CD4-positive, alpha-beta T cell treated with Interleukin-6 for 4 hours (primary cell): ENCODE results near the gene SPC24.
"Not testable (repeated sequence)": the region's sequence is repeated elsewhere in the genome, so short reads cannot be mapped to it uniquely, and the experiment has no call there.

Experiments
- DNase-seq: peaks from one replicate; pipeline ENCODE4 v3.0.0-alpha.2; 2020; ENCODE audit warnings: mixed read lengths

Gene SPC24

GRCh38 chr19:11121963-11122362, 33.6 kb downstream of the SPC24 start:
- not testable (repeated sequence) for DNase-seq

- no peak for DNase-seq
These were observed 39.1 kb downstream of the SPC24 start for GRCh38 chr19:11116507-11116906.

GRCh38 chr19:11115895-11116446, 39.6 kb downstream of the SPC24 start:
- DNase-seq, result no peak

- DNase-seq, result no peak
These were observed 40.5 kb downstream of the SPC24 start for GRCh38 chr19:11115042-11115441.

- DNase-seq, result no peak
These were observed 42.4 kb downstream of the SPC24 start for GRCh38 chr19:11113140-11113708.

- no peak for DNase-seq
These were observed 43.8 kb downstream of the SPC24 start for GRCh38 chr19:11111771-11112144.

GRCh38 chr19:11111117-11111770, 44.3 kb downstream of the SPC24 start:
- no peak for DNase-seq

GRCh38 chr19:11108746-11109145, 46.8 kb downstream of the SPC24 start:
- no peak for DNase-seq

GRCh38 chr19:11106477-11106876, 49.1 kb downstream of the SPC24 start:
- DNase-seq, result no peak

- DNase-seq, result no peak
These were observed 50.5 kb downstream of the SPC24 start for GRCh38 chr19:11105014-11105636.

GRCh38 chr19:11103667-11104066, 51.9 kb downstream of the SPC24 start:
- DNase-seq, result not testable (repeated sequence)

- no peak for DNase-seq
These were observed 52.6 kb downstream of the SPC24 start for GRCh38 chr19:11102944-11103343.

GRCh38 chr19:11101057-11101456, 54.5 kb downstream of the SPC24 start:
- no peak for DNase-seq

GRCh38 chr19:11100049-11100448, 55.5 kb downstream of the SPC24 start:
- no peak for DNase-seq

- DNase-seq, result no peak
These were observed 56.7 kb downstream of the SPC24 start for GRCh38 chr19:11098861-11099260.

- no peak for DNase-seq
These were observed 57.3 kb downstream of the SPC24 start for GRCh38 chr19:11098327-11098726.

- not testable (repeated sequence) for DNase-seq
These were observed 58.2 kb downstream of the SPC24 start for GRCh38 chr19:11097367-11097766.

- peak; percentile 37 for DNase-seq
These were observed 59.3 kb downstream of the SPC24 start for GRCh38 chr19:11096210-11096841.
